Liver (tissue), 9 donors: Measurements from ENCODE around the gene SEC14L6. TPM values are rescaled to one million over a fixed set of nuclear protein-coding genes. Genes with fewer than 3 reads are reported as not detected.

Source experiments
- DNase-seq: peaks from one replicate; pipeline ENCODE4 v3.0.0-alpha.2; 2017; ENCODE audit warnings: low spot score
- H3K27ac ChIP-seq, 2 donors: one replicate each; pipeline ENCODE4 v1.7.0; 2013; ENCODE audit warnings: inconsistent platforms in 2 of 2, low read length in 2 of 2, control low read depth in 1 of 2, low read depth in 1 of 2, mild to moderate bottlenecking in 1 of 2
- H3K27me3 ChIP-seq, 4 donors: one replicate each; pipeline versions ENCODE4 v1.6.1 to v1.7.0; 2013; ENCODE audit warnings: low read length in 3 of 4, inconsistent platforms in 1 of 4, mild to moderate bottlenecking in 1 of 4, moderate library complexity in 1 of 4; ENCODE audit not compliant: control insufficient read depth in 4 of 4, insufficient read depth in 4 of 4
- H3K36me3 ChIP-seq, 4 donors: one replicate each; pipeline versions ENCODE4 v1.6.1 to v1.7.0; 2013; ENCODE audit warnings: low read length in 3 of 4, mild to moderate bottlenecking in 3 of 4, low read depth in 1 of 4, moderate library complexity in 1 of 4; ENCODE audit not compliant: control insufficient read depth in 4 of 4, insufficient read depth in 3 of 4
- H3K4me1 ChIP-seq, 4 donors: one replicate each; pipeline versions ENCODE4 v1.6.1 to v1.7.0; 2013; ENCODE audit warnings: low read length in 3 of 4, mild to moderate bottlenecking in 3 of 4, moderate library complexity in 1 of 4; ENCODE audit not compliant: control insufficient read depth in 4 of 4, insufficient read depth in 4 of 4
- H3K4me3 ChIP-seq, 3 donors: one replicate each; pipeline versions ENCODE4 v1.6.1 to v1.7.0; 2013; ENCODE audit warnings: low read length in 3 of 3, control low read depth in 1 of 3, low read depth in 1 of 3, mild to moderate bottlenecking in 1 of 3
- H3K9ac ChIP-seq, 2 donors: one replicate each; pipeline ENCODE4 v1.7.0; 2013; ENCODE audit warnings: low read length in 2 of 2, mild to moderate bottlenecking in 2 of 2, moderate library complexity in 2 of 2, control low read depth in 1 of 2, low read depth in 1 of 2
- H3K9me3 ChIP-seq, 4 donors: one replicate each; pipeline versions ENCODE4 v1.6.1 to v1.7.0; 2013; ENCODE audit warnings: low read length in 3 of 4; ENCODE audit not compliant: control insufficient read depth in 4 of 4
- FOXA2 ChIP-seq: IDR thresholded peaks from 2 replicates; pipeline ENCODE4 v1.6.1; 2016; ENCODE audit warnings: antibody characterized with exemption
- HNF4A ChIP-seq, 2 donors: conservative IDR thresholded peaks; 2 replicates each; pipeline ENCODE4 v1.6.1; 2016; ENCODE audit warnings: antibody characterized with exemption in 2 of 2, mild to moderate bottlenecking in 2 of 2
- WGBS: extraction: QIAGEN DNeasy Blood & Tissue Kit; methylation state at CpG from one replicate; pipeline ENCODE4 v1.1.7; 2013; 5-methylcytosine and 5-hydroxymethylcytosine counted together
- polyA plus RNA-seq, 2 donors: library from polyadenylated mRNA; stranded (reverse) in 1 of 2; unstranded in 1 of 2; fragments of 200-250 nt in 1 of 2; fragments of >200 nt in 1 of 2; fragmentation: Nextera tagmentation in 1 of 2; extraction: Ambion mirVana in 1 of 2; gene quantifications; one replicate each; pipeline versions ENCODE4 v1.2.1 to v1.2.3, GENCODE V29; 2013 to 2015
- total RNA-seq, 2 donors: library from RNA; depleted of rRNA; stranded (reverse); fragments of >200 nt; gene quantifications; one replicate each; pipeline ENCODE4 v1.2.3, GENCODE V29; 2014
- TF ChIP-seq, protein P1 (sequence below): fragments of 150-350 bp; IDR thresholded peaks from 2 replicates; pipeline ENCODE4 v1.5.1; 2017; ENCODE audit warnings: improper control_type of control experiment, low read depth, low read length; ENCODE audit not compliant: missing input control
- TF ChIP-seq, protein P2 (sequence below): IDR thresholded peaks from 2 replicates; pipeline ENCODE4 v1.6.1; 2016; ENCODE audit warnings: antibody characterized with exemption
- donor health status: healthy.
- donor health status: healthy.
- donor health status: healthy.
- donor health status: healthy.
- donor health status: healthy.

SEC14L6 gene
- total and polyA plus RNA-seq, 4 donors = 0.18 to 0.70 (median 0.28) TPM

DNA sequence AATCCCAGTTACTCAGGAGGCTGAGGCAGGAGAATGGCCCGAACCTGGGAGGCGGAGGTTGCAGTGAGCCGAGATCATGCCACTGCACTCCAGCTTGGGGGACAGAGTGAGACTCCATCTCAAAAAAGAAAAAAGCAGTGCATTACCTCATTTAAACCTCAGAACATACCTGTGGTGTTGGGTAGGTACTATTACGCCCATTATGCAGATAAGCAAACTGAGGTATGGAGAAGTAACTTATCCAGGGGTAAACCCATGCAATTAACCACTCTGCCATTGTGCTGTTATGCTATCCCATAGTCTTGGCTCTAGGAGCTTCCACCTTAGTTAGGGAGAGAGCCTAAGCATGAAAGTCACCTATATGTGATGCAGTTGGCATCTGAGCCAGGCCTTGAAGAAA lies 72.4 kb downstream of the SEC14L6 start (continued):
- TF ChIP-seq, protein P1, sequence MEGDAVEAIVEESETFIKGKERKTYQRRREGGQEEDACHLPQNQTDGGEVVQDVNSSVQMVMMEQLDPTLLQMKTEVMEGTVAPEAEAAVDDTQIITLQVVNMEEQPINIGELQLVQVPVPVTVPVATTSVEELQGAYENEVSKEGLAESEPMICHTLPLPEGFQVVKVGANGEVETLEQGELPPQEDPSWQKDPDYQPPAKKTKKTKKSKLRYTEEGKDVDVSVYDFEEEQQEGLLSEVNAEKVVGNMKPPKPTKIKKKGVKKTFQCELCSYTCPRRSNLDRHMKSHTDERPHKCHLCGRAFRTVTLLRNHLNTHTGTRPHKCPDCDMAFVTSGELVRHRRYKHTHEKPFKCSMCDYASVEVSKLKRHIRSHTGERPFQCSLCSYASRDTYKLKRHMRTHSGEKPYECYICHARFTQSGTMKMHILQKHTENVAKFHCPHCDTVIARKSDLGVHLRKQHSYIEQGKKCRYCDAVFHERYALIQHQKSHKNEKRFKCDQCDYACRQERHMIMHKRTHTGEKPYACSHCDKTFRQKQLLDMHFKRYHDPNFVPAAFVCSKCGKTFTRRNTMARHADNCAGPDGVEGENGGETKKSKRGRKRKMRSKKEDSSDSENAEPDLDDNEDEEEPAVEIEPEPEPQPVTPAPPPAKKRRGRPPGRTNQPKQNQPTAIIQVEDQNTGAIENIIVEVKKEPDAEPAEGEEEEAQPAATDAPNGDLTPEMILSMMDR = no peak
- TF ChIP-seq, protein P2, sequence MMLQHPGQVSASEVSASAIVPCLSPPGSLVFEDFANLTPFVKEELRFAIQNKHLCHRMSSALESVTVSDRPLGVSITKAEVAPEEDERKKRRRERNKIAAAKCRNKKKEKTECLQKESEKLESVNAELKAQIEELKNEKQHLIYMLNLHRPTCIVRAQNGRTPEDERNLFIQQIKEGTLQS = no peak
- no peak for TF ChIP-seq HNF4A (conservative IDR thresholded peaks at IDR 0.05)

DNA sequence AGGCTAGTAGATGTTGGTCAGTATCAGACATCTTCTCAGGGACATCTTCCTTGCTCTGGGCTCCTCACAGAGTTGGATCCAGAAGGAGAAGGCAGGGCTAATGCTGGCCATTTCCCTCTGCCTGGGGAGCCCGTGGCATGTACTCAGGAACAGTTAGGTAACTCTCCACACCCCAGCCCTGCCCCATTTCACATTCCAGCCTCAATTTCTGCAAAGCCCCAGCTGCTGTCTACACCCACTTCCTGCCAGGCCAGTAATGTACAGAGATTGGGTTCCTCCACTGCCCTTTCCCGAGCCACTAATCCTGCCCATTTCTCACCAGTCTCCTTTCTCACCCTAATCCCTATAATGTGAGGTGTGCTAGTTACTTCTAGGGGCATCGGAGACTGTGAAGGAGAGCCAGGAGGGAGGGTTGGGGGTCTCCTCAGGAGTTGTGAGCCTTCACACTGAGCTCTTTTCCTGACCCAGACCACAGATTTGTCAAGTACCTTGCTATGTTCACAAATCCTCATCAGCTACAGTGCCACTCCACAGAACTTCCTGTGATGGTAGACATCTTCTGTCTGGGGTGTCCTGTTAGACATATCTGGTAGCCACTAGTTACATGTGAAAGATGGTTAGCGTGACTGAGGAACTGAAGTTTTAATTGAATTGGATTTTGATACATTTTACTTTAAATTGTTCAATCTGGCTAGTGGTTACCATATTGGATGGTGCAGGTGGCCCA lies 73.4 kb downstream of the SEC14L6 start:
- no peak for DNase-seq
- Histone ChIP-seq H3K36me3 (no peaks in the 10 kb centered on the region), H3K4me3 (no peak overlapping the region), H3K27me3 (no peaks in the 10 kb centered on the region), H3K27ac (no peak overlapping the region), H3K4me1 (peaks cover 5 to 35% (median 23%) of the 10 kb centered on the region in 4 donors), H3K9ac (no peak overlapping the region), H3K9me3 (no peaks in the 10 kb centered on the region)
- no peak for TF ChIP-seq FOXA2
- TF ChIP-seq, protein P1 = no peak
- 73% methylated on average over 4 of the region's 4 CpGs for WGBS

Other genes with a start within 250 kb of the SEC14L6 start
- 1 to 10 TPM; 3.6 to 8.2 TPM for gene TBC1D10A, start 219.8 kb downstream of the SEC14L6 start, total RNA-seq
- 1 to 10 TPM; 8.2 to 9.2 TPM for gene TBC1D10A, start 219.8 kb downstream of the SEC14L6 start, polyA plus RNA-seq
- gene SF3A1, start 189.8 kb downstream of the SEC14L6 start, total RNA-seq = 10 to 100 TPM; 19.6 to 41.6 TPM
- gene SF3A1, start 189.8 kb downstream of the SEC14L6 start, polyA plus RNA-seq = 10 to 100 TPM; 22.7 to 25.0 TPM
- 1 to 10 TPM; 1.3 to 1.4 TPM for gene CCDC157, start 189.7 kb downstream of the SEC14L6 start, total RNA-seq
- gene CCDC157, start 189.7 kb downstream of the SEC14L6 start, polyA plus RNA-seq = under 1 TPM; 0.53 to 0.69 TPM
- gene RNF215, start 159.3 kb downstream of the SEC14L6 start, total RNA-seq = 1 to 10 TPM; 7.2 to 7.3 TPM
- 1 to 10 TPM in 1 of 2 donors, under 1 TPM in 1; 0.71 to 4.4 TPM for gene RNF215, start 159.3 kb downstream of the SEC14L6 start, polyA plus RNA-seq
- gene SEC14L2, start 149.7 kb downstream of the SEC14L6 start, total RNA-seq = 100 to 1,000 TPM in 1 of 2 donors, 1 to 10 TPM in 1; 6.5 to 110 TPM
- gene SEC14L2, start 149.7 kb downstream of the SEC14L6 start, polyA plus RNA-seq = 10 to 100 TPM; 27.6 to 71.6 TPM
- 1 to 10 TPM; 6.8 to 9.5 TPM for gene MTFP1, start 121.0 kb downstream of the SEC14L6 start, total RNA-seq
- gene MTFP1, start 121.0 kb downstream of the SEC14L6 start, polyA plus RNA-seq = 10 to 100 TPM in 1 of 2 donors, 1 to 10 TPM in 1; 8.2 to 20.2 TPM
- gene SEC14L3, start 74.7 kb downstream of the SEC14L6 start, total RNA-seq = under 1 TPM in 1 of 2 donors, not detected in 1; 0.33 TPM
- gene SEC14L3, start 74.7 kb downstream of the SEC14L6 start, polyA plus RNA-seq = under 1 TPM in 1 of 2 donors, not detected in 1; 0.32 TPM
- 10 to 100 TPM; 21.2 to 30.3 TPM for gene SEC14L4, start 41.0 kb downstream of the SEC14L6 start, total RNA-seq
- gene SEC14L4, start 41.0 kb downstream of the SEC14L6 start, polyA plus RNA-seq = 10 to 100 TPM in 1 of 2 donors, 1 to 10 TPM in 1; 5.4 to 13.3 TPM
- 10 to 100 TPM in 1 of 2 donors, 1 to 10 TPM in 1; 1.0 to 19.4 TPM for gene GAL3ST1, start 27.9 kb upstream of the SEC14L6 start, total RNA-seq
- 1 to 10 TPM; 1.4 to 1.7 TPM for gene GAL3ST1, start 27.9 kb upstream of the SEC14L6 start, polyA plus RNA-seq
- 10 to 100 TPM; 22.0 to 22.6 TPM for gene PES1, start 45.2 kb upstream of the SEC14L6 start, total RNA-seq
- gene PES1, start 45.2 kb upstream of the SEC14L6 start, polyA plus RNA-seq = 10 to 100 TPM; 20.0 to 33.1 TPM
- gene TCN2, start 60.4 kb upstream of the SEC14L6 start, total RNA-seq = 10 to 100 TPM in 1 of 2 donors, 1 to 10 TPM in 1; 6.7 to 12.4 TPM
- gene TCN2, start 60.4 kb upstream of the SEC14L6 start, polyA plus RNA-seq = 10 to 100 TPM; 13.6 to 14.1 TPM
- 1 to 10 TPM in 1 of 2 donors, under 1 TPM in 1; 0.19 to 1.2 TPM for gene SLC35E4, start 89.0 kb upstream of the SEC14L6 start, total RNA-seq
- under 1 TPM; 0.14 to 0.42 TPM for gene SLC35E4, start 89.0 kb upstream of the SEC14L6 start, polyA plus RNA-seq
- 1 to 10 TPM; 1.3 to 2.3 TPM for gene DUSP18, start 121.1 kb upstream of the SEC14L6 start, total RNA-seq
- gene DUSP18, start 121.1 kb upstream of the SEC14L6 start, polyA plus RNA-seq = 1 to 10 TPM; 1.0 to 1.9 TPM
- 100 to 1,000 TPM in 1 of 2 donors, 1 to 10 TPM in 1; 1.2 to 192 TPM for gene OSBP2, start 148.1 kb upstream of the SEC14L6 start, total RNA-seq
- gene OSBP2, start 148.1 kb upstream of the SEC14L6 start, polyA plus RNA-seq = under 1 TPM; 0.43 to 0.54 TPM